ENCODE data around the gene TUBGCP2. TPM values are rescaled to one million over a fixed set of nuclear protein-coding genes. Genes with fewer than 3 reads are reported as not detected.
A peak's percentile ranks its signal among the peaks of the same experiment; 100 is the strongest.

TUBGCP2 gene
- total RNA-seq, 1 donor from 2014 or later, result 42.6 TPM

DNA sequence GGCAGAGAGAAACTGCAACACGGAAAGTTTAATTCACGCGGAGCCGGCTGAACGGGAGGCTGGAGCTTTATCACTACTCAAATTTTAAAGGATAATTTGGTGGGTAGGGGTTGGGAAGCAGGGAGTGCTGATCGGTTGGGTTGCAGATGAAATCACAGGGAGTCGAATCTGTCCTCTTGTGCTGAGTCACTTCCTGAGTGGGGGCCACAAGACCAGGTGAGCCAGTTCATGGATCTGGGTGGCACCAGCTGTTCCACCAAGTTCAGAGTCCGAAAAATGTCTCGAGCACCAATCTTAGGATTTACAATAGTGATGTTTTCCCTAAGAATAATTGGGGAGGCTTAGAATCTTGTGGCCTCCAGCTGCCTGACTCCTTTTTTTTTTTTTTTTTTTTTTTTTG, 34.9 kb upstream of the TUBGCP2 start:
- ATAC-seq, result no peak
- DNase-seq, result no peak
- intact Hi-C loops (cut with micrococcal nuclease), result no loop called here

DNA sequence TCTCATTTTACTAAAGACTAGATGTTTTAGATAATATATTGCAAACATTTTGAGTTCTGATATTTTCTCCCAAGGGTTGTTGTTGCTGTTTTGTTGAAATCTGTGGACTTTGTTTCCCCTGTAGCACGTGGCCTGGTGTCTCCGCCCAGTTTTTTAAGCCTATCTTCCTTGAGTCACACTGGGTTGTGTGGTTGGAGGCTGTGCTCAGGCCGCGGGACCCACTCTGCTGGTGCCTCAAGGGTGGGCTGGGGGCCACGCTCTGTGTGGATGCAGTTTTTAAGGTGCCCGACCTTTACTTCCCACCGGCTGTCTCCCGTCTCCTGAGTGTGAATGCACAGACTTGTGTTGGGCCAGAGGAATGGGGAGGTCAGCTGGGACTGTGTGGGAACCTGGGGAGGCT, 34.3 kb upstream of the TUBGCP2 start:
- intact Hi-C loops (cut with micrococcal nuclease), result no loop called here
- DNase-seq, result no peak
- no peak for ATAC-seq

GRCh38 chr10:133341983-133342382, 33.3 kb upstream of the TUBGCP2 start:
- no peak for ATAC-seq
- intact Hi-C loops (cut with micrococcal nuclease), result no loop called here
- no peak for DNase-seq

- no peak for DNase-seq
- intact Hi-C loops (cut with micrococcal nuclease), result no loop called here
- no peak for ATAC-seq
These were observed 31.2 kb upstream of the TUBGCP2 start for GRCh38 chr10:133339708-133340380.

DNA sequence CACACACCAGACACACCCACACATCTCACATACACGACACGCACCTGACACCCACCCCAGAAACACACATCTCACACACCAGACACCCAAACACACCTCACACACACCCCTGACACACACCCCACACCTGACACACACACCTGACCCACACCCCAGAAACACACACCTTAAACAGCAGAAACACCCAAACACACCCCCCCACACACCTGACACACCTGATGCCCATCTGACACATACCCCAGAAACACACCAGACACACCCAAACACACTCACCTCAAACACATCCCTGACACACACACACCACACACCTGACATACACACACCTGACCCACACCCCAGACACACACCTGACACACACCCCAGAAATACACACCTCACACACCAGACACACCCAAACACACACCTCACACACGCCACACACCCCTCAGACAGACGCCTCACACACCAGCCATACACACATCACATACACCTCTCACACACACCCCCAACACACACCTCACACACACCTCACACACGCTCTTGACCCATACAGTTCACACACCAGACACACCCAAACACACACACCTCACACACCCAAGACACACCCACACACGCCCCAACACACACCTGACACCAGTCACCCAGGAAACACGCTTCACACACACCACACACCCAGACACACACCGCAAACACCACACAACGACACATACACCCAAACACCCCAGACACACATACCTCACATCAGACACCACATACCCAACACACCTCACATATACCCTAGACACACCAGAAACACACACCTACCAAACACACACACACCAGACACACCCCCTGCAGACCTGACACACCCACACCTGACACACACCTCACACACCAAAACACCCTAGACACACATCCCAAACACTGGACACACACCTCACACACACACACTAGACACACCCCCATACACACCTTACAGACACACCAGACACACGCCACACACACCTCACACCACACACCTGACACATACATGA, 29.7 kb upstream of the TUBGCP2 start:
- intact Hi-C loops (cut with micrococcal nuclease), result no loop called here
- DNase-seq, result no peak
- no peak for ATAC-seq

GRCh38 chr10:133337370-133337725, 28.7 kb upstream of the TUBGCP2 start:
- intact Hi-C loops (cut with micrococcal nuclease), result no loop called here
- ATAC-seq (no peak), DNase-seq (no peak)

DNA sequence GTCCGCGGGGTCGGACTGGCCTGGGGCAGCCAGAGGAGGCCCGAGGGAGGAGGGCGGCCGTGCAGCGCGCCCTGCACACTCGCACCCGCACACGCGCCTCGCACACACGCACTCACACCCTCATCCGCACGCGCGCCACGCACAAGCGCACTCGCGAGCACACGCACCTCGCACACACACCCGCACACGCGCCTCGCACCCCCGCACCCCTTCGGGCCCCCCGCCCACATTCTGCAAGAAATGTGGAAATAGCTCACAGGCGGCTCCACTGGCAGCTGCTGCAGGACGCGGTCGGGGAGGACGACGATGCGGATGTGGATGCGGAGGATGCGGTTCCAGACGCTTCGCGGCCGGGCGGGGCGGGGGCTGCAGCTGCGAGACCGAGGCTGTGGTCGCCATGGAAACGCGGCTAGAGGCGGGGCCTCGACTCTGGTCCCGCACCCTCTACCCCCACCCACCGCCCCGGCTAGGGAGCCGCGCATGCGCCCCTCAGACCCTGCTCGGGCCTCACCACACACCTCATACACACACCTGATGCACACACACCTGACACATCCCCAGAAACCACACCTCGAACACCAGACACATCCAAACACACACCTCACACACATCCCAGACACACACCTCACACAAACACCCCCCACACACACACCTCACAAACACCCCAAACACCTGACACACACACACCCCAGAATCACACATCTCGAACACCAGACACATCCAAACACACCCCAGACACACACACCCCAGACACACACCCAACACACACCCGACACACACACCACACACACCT, 28.1 kb upstream of the TUBGCP2 start, which contains the start of gene CALY:
TSS of gene CALY (minus strand) at position 320 of the 793 bp plus-strand sequence. CDS start 7,907 bp downstream, outside the sequence.
- no peak for DNase-seq
- peak; percentile 11 for ATAC-seq
- intact Hi-C loops (cut with micrococcal nuclease), result no loop called here

GRCh38 chr10:133336118-133336576, 27.5 kb upstream of the TUBGCP2 start:
- ATAC-seq (no peak), DNase-seq (no peak)
- intact Hi-C loops (cut with micrococcal nuclease), result no loop called here

GRCh38 chr10:133335246-133336117, 26.8 kb upstream of the TUBGCP2 start:
- peak; percentile 27 for ATAC-seq
- intact Hi-C loops (cut with micrococcal nuclease), result no loop called here

DNA sequence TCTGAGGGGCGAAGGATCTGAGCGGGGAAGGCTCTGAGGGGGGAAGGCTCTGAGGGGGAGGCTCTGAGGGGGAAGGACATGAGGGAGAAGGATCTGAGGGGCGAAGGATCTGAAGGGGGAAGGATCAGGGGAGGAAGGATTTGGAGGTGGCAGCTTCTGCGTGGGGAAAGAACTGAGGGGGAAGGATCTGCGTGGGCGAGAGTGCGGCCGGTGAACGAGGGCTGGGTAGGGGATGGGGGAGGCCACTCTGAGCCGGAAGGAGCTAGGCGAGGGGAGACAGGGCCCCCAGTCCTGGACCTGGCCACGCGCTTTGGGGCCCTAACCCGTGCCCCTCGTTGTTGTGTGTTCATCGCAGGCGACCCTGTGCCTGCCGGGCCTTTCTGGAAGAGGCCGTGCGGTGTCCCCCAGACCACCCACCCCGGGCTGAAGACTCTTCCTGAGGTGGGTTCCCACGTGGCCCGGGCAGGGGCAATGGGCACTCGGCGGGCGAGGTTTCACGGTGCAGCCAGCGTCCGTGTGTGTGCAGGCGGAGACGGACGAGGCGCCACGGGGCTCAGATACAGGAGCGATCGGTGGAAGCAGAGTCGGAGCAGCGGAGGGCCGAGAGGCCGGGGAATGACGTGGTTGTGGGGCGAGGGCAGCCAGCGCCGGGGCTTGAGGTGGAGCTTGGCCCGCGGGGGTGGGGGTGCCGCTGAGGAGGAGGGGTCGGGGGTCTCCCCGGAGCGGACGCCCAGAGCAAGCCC, 26.0 kb upstream of the TUBGCP2 start:
- DNase-seq (no peak), ATAC-seq (peak; percentile 19)
- intact Hi-C loops (cut with micrococcal nuclease), result no loop called here

More at GRCh38 chr10:133335246-133336117, 26.8 kb upstream of the TUBGCP2 start:
- DNase-seq, result peak; percentile 69

GRCh38 chr10:133332936-133333699, 24.4 kb upstream of the TUBGCP2 start:
- intact Hi-C loops (cut with micrococcal nuclease), result no loop called here
- DNase-seq, result no peak
- ATAC-seq, result no peak

DNA sequence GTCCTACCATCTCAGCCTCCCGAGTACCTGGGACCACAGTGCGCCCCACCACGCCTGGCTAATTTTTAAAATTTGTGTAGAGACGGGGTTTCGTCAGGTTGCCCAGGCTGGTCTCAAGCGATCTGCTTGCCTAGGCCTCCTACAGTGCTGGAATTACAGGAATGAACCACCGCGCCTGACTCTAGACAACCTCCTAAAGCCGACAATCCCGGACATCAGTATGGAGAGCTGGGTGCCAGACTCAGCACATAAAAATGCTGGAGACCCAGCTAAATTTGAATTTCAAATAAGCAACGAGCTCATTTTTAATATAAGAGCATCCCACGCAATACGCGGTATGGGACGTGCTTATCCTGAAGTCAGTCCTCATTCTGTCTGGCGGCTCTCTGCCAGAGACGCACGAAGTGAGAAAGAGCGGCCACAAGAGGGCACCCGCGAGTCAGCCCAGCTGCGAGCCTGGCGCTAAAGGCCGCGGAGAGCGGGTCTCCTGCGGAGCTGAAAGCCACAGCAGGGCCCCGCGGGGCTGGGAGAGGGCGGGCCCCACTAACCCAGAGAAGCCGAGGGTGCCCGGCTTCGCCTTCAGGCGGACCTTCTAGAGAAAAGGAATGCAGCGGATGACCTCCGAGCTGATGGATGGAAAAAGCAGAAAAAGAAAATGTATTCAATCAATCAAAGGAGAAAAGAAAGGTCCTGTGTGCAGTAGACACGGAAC, 21.0 kb upstream of the TUBGCP2 start:
- intact Hi-C loops (cut with micrococcal nuclease), result no loop called here
- ATAC-seq (peak; percentile 90), DNase-seq (peak; percentile 93)

DNA sequence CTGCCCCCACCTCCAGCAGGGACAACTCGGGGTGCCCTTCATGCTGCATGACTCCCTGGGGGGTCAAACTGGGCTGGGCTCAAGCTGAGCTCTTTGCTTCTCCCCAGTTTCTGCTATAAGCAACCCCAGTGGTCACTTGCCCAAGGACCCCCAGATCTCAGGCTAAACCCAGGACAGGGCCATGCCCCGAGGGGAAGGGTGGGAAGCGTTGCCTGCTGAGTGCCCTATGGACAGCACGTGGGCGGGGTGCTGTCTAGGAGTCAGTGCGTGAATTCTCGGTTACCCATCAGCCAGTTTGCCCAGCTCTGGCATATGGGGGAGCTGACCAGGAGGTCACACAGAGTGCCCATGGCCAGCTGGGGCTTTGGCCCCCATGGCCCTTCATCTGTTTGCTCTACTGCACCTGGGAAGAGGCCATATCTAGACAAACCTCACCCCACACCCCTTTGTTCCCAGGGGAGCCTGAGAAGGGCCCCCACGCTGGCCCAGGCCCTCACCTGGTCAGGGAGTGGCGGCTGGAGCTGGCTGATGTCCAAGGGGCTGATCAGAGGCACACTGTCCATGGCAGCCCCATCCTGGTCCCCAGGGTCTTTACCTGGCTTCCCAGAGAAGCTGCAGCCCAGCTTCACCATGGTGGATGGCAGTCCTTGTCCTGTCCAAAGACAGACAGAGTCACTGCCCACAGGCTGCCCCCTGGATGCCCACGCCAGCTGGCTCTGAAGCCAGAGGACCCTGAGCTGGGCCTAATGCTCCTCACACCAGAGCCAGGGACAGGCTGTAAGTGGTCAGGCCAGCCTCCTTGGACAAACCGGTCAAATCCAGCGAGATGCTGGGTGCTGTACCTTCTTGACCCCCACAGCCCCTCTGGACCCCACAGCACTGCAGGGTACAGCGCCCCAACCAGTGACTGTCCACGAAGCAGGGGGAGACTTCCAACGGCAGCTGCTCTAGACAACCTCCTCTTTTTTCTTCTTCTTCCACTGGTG, 20.0 kb upstream of the TUBGCP2 start:
- intact Hi-C loops (cut with micrococcal nuclease), result no loop called here

DNA sequence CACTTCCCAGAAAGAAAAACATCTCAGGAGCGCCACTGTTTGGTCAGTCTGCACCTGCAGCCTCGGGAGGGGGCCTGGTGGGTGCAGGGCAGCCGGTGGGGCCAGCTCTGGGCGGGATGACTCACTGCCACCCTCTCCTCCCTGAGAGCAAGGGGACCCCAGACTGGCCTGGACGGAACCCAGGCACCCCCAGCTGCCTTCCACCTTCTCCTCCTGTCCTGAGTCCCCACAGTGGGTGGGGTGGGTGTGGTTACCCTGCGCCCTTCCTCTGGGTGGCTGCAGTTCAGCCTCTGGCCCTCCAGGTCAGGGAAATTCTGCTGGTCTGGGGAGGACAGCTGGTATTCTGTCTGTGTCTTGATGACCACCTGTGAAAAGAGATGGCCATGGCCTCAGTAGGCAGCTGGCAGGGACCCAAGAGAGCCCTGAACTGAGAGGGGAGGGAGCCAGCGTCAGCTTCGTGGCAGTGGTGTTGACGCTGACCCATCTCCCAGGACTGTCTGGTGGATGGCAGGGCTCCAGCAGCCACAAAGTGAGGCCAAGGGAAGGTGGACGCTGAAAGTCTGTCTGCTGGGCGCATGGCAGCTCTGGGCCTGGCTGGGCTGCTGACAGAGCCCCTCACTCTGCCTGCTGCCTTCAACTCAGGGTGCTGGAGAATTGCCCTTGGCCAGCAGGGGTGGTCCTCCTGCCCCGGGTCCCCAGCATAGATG, 19.1 kb upstream of the TUBGCP2 start:
- ATAC-seq, result no peak
- DNase-seq, result no peak
- intact Hi-C loops (cut with micrococcal nuclease), result no loop called here

More for the DNA sequence above, 20.0 kb upstream of the TUBGCP2 start:
- no peak for ATAC-seq
- no peak for DNase-seq
